CD4-positive, alpha-beta T cell treated with Interleukin-17A for 4 hours (primary cell): ENCODE data around the gene TIMP4.

Source experiments
- DNase-seq: peaks from one replicate; pipeline ENCODE4 v3.0.0-alpha.2; 2020; ENCODE audit warnings: mixed read lengths

The TIMP4 gene

GRCh38 chr3:12185172-12185710 lies 26.5 kb upstream of the TIMP4 start:
- no peak for DNase-seq

- DNase-seq, result no peak
These were observed 25.8 kb upstream of the TIMP4 start for GRCh38 chr3:12184541-12184940.

DNA sequence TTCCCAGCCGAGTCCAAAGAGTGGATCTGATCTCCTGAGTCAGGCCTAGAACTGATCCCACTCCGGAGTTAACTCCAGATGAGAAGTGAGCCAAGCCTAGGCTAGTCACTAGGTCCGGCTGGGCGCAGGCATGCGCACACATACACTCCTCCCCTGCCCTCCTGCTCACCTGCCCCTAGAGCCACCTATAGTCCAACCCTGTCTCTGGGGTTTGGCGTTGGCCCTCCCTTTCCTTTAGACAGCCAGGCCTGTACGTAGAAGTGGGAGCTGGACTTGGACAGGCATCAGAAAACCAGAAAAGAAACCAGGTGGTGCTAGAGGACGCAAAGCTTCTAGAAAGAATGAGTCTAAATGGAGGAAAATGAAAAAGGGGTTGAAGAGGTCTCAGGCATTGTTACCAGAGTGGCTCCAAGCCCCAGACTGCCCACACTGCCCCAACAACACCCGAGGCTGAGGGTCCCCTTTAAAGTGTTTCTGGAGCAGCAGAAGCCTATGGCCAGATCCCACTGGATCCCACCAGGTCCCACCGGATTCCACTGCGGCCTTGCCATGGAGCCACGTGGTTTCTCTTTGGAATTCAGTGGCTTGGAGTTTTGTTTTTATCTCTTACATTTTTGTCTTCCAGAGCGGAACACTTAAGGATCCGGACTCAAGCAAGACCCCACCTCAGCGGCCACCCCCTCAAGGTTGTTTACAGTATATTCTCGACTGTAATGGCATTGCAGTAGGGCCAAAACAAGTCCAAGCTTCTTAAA lies 24.2 kb upstream of the TIMP4 start:
- DNase-seq, result no peak

DNA sequence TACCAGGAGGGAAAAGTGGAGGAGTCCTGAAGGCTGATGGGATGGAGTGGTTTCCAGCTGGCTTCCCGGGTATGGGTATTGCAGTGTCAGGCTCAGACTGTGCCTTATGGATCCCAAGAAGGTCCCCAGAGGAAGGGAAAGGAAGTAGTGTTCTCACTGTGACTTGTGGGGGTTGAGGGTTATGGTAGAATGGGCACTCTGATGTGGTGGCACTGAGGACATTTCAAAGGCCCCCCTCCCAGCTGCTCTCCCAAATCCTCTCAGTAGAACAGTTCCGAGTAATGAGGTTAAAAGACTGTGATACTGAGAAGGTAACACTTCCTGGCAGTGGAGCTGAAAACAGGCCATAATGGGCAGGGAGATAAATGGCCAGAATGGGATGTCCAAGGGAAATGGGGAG lies 23.1 kb upstream of the TIMP4 start:
- DNase-seq, result no peak

DNA sequence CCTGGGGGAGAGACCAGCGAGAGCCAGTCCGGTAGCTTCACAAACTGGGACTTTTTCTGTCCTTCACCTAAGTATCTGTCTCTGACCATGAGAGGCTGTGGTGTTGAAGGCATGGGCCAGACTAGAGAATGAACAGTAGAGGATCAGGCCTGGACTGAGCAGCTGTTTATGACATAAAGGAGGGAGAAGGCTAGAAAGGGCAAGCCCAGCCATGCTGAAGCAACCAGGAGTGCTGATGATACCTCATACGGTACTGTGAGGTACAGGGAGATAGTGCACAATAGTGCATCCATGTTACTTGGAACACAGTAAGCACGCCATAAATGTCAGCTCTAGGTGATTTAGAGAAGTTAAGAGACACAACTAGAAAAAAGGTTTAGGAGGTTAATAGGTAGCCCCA lies 22.6 kb upstream of the TIMP4 start:
- no peak for DNase-seq

GRCh38 chr3:12180631-12181030 lies 21.9 kb upstream of the TIMP4 start:
- DNase-seq, result no peak

DNA sequence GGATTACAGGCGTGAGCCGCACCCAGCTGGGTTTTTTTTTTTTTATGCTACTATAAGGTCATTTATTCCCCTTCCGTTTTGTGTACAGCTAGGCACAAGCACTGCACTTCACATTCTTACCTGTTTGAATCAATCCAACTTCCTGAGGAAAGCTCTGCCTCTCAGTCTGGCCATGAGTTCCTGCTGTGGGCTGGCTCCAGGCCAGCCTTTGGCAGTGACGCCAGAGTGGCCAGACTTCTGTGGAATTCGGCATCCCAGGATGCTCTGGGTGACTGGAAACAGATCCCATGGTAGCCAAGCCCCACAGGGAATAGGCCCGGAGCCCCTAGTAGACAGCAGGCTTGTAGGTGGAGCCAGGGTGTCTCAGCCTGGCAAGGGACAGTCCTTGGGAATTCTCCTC lies 21.5 kb upstream of the TIMP4 start:
- DNase-seq, result no peak

DNA sequence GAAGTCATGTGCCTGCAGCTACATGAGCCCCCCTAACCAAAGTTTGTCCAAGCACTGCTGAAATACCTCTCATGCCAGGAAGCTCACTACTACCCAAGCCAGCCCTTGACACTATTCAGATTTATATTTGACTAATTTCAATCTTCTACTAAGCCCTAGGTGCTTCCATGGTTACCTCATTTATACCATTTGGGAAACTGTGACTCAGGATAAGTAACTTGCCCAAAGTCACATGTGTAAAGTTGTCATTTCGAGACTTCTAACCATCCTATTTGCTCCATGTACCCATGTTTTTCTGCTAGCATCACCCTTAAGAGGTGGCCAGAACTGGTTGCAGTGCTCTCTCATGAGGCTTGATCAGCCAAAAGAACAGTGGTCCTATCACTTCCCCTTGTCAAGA lies 20.7 kb upstream of the TIMP4 start:
- no peak for DNase-seq

- no peak for DNase-seq
These were observed 19.5 kb upstream of the TIMP4 start for GRCh38 chr3:12178091-12178820.

GRCh38 chr3:12177126-12177525 lies 18.4 kb upstream of the TIMP4 start:
- no peak for DNase-seq

DNA sequence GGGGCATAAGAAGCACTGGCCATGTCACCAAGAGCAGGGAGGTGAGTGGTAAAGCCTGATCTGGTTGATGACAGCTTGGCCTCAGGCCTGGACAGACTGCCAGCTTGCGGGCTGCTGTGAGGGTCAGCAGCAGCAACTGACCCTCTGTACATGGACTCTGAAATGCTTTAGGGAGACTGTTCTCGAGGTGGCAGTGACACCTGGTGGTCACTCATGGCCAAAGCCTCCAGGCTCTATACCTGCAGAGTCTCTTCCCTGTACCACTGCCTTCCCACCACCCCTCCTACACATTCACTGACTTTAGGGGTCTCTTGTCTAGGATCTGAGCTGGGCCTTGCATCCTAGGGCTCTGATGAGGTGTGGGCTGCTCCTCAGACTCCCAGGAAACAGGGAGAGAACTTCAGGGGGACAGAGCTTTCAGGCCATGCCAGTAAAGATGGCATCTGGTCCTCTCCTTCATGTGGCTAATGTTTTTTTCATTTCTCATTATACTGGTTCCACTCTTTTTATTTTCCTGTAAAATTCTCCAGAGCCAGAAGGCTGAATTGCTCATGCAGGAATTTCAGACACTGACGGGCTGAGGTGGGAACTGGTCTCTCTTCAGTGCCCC lies 17.2 kb upstream of the TIMP4 start:
- peak; percentile 16 for DNase-seq

DNA sequence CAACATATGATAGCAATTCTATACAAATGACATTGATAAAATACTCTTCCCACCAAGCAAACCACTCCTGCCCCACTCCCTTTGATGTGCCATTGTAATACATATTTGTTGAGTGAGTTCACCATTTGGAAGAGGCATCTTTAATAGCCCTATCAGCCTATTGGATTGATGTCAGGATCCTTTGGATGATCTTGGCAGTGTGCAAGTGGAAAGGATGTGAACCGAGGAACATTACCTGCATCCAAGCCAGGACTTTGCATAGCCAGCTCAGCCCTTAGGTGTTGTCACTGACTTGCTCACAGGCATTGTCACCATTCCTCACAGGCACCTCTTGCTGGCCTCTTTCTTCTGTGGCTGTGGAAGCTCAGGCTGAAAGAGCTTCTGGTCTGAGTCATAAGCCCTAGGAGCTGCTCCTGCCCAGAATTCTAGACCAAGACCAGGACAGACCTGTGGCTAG lies 16.5 kb upstream of the TIMP4 start:
- no peak for DNase-seq

- no peak for DNase-seq
These were observed 11.5 kb upstream of the TIMP4 start for GRCh38 chr3:12170207-12170606.

- DNase-seq, result no peak
These were observed 7.2 kb upstream of the TIMP4 start for GRCh38 chr3:12165909-12166308.

- DNase-seq, result no peak
These were observed 502 bp upstream of the TIMP4 start for GRCh38 chr3:12159227-12159601.

- no peak for DNase-seq
These were observed 1.7 kb downstream of the TIMP4 start for GRCh38 chr3:12157026-12157425.

DNA sequence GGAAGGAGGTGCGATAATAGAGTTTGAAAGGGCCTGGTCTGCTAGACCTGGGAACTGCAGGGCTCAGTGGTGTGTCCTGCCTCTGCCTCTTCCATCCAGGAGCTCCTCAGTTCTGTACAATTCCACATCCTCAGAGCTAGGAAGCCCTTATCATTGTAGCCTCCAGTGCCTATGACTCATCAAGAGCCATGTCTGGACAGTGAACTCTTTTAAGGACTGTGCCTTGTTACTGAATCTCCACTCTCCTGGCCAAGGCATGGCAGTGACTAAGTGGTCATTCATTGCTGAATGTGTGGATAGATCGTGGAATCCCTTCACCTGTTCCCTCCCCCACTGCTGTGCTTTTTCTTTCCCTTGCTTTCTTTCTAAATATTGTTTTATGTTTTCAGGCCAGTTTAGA lies 2.9 kb downstream of the TIMP4 start:
- DNase-seq, result no peak

- DNase-seq, result no peak
These were observed 3.4 kb downstream of the TIMP4 start for GRCh38 chr3:12155264-12155663.

- DNase-seq, result no peak
These were observed 4.6 kb downstream of the TIMP4 start for GRCh38 chr3:12154151-12154550.

- no peak for DNase-seq
These were observed 8.6 kb downstream of the TIMP4 start for GRCh38 chr3:12150112-12150511.

- no peak for DNase-seq
These were observed 9.7 kb downstream of the TIMP4 start for GRCh38 chr3:12149029-12149428.

- no peak for DNase-seq
These were observed 10.3 kb downstream of the TIMP4 start for GRCh38 chr3:12148183-12148940.
